Stimulated activated CD8-positive, alpha-beta memory T cell treated with anti-CD3 and anti-CD28 coated beads, Interleukin-4, amount 100 ng/mL, for 48 hours (primary cell): Measurements from ENCODE around the gene TAF4B.

Source experiments
- DNase-seq: peaks from one replicate; pipeline ENCODE4 v3.0.0-alpha.2; 2020

Gene TAF4B

GRCh38 chr18:26386002-26386401 is 159.8 kb downstream of the TAF4B start:
- no peak for DNase-seq

GRCh38 chr18:26386441-26386840 is 160.2 kb downstream of the TAF4B start:
- DNase-seq: no peak

GRCh38 chr18:26394047-26394654 is 167.9 kb downstream of the TAF4B start:
- DNase-seq: no peak

- no peak for DNase-seq
These were observed 170.8 kb downstream of the TAF4B start for GRCh38 chr18:26397019-26397418.

GRCh38 chr18:26403491-26403890 is 177.2 kb downstream of the TAF4B start:
- DNase-seq: no peak

GRCh38 chr18:26405190-26405801 is 179.1 kb downstream of the TAF4B start:
- DNase-seq: no peak

- no peak for DNase-seq
These were observed 180.1 kb downstream of the TAF4B start for GRCh38 chr18:26406324-26406723.

- no peak for DNase-seq
These were observed 180.7 kb downstream of the TAF4B start for GRCh38 chr18:26406854-26407517.

- no peak for DNase-seq
These were observed 181.7 kb downstream of the TAF4B start for GRCh38 chr18:26407736-26408601.

GRCh38 chr18:26409091-26409490 is 182.8 kb downstream of the TAF4B start:
- DNase-seq: no peak

- no peak for DNase-seq
These were observed 188.7 kb downstream of the TAF4B start for GRCh38 chr18:26414901-26415440.

GRCh38 chr18:26415631-26416030 is 189.4 kb downstream of the TAF4B start:
- no peak for DNase-seq

- DNase-seq: no peak
These were observed 190.5 kb downstream of the TAF4B start for GRCh38 chr18:26416652-26417150.

GRCh38 chr18:26417190-26417589 is 190.9 kb downstream of the TAF4B start:
- no peak for DNase-seq

GRCh38 chr18:26418225-26418624 is 192.0 kb downstream of the TAF4B start:
- no peak for DNase-seq

GRCh38 chr18:26419746-26420145 is 193.5 kb downstream of the TAF4B start:
- no peak for DNase-seq

GRCh38 chr18:26421503-26421902 is 195.3 kb downstream of the TAF4B start:
- no peak for DNase-seq

- DNase-seq: no peak
These were observed 195.7 kb downstream of the TAF4B start for GRCh38 chr18:26421931-26422330.

- no peak for DNase-seq
These were observed 196.4 kb downstream of the TAF4B start for GRCh38 chr18:26422472-26423162.

GRCh38 chr18:26424428-26425147 is 198.3 kb downstream of the TAF4B start:
- no peak for DNase-seq

GRCh38 chr18:26425148-26425531 is 198.9 kb downstream of the TAF4B start:
- no peak for DNase-seq
